SW480 (cell line): ENCODE results near the gene PSMG3.

Experiments
- DNase-seq: peaks from one replicate; pipeline ENCODE4 v3.0.0-alpha.2; 2016; ENCODE audit warnings: low spot score

Gene PSMG3, protein sequence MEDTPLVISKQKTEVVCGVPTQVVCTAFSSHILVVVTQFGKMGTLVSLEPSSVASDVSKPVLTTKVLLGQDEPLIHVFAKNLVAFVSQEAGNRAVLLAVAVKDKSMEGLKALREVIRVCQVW

DNA sequence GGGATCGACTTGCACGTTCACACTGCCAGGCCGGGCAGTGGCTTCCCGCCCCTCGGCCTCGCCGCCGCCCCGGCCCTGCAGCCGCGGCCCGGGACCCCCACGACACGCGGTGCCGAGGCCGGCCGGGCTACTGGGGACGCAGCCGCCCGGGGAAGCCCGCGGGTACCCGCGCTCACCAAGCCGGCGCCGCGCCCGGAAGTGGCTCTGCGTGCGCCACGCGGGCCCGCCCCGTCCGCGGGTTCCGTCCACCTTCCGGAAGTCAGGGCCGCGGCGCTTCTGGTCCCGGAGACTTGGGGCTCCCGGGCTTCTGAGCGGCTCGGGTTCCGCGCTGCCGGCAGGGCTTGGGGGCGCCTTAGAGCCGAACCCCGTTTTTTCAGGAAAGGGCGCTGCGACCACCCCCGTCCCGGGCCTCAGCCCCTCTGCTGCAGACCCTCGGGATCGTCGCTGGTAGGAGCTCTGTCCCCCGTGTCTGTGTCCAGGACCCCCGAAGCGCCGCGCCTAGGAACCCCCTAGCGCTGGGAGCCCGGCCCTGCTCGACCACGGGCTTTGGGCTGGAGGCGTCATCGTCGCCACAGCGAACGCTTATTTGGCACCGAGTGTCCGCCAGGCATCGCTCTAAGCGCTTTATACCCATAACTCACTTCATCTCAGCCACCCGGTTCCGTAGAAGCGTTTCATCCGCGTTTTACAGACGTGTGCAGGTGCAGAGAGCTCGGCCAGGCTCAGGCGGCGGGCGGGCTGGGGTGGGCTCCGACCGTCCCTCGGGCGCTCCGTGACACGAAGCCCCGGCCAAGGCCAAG, at the start of gene PSMG3:
Gene PSMG3 (minus strand): TSS at position 200 of the 800 bp plus-strand sequence. CDS start 693 bp downstream, outside the sequence.
- peak; percentile 93 for DNase-seq

DNA sequence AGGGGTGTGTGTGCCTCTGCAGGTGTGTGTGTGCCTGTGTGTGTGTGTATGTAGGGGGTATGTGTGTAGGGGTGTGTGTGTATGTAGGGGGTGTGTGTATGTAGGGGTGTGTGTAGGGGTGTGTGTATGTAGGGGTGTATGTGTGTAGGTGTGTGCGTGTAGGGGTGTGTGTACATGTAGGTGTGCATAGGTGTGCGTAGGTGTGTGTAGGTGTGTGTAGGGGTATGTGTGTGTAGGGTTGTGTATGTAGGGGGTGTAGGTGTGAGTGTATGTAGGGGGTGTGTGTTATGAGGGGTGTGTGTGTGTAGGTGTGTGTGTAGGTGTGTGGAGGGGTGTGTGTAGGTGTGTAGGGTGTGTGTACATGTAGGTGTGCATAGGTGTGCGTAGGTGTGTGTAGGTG, 48.6 kb upstream of the PSMG3 start:
- no peak for DNase-seq

DNA sequence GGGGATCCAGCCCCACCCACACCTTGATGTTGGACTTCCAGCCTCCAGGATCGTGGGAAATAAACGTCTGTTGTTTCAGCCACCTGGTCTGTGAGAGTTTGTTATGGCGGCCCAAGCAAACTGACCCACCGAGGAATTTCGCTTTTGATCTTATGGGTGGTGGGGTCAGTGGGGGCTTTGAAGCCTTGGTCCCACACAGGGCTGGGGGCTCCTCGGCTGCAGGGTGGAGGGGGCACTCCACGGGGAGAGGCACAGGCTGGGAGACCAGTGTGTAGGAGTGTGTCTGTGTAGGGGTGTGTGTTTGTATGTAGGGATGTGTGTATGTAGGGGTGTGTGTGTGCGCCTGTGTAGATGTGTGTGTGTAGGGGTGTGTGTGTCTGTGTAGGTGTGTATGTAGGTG, 48.1 kb upstream of the PSMG3 start:
- DNase-seq, result no peak

DNA sequence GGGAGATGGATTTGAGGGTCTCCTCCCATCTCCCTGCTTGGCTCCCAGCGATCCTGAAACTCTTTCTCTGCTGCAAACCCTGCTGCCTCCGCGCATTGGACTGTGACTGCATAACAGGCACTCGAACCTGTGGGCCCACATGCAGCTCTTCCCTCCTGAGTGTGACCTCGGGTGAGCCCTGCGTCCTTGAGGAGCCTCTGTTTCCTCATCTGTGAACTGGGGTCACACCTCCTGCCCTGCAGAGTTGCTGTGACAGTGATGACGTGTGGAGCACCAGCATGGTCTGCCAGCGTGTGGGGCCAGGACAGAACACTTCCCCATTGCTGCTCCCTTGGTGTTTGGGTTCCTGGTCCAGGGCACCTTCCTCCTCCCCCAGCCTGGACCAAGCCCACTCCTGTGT, 46.9 kb upstream of the PSMG3 start:
- DNase-seq, result no peak

DNA sequence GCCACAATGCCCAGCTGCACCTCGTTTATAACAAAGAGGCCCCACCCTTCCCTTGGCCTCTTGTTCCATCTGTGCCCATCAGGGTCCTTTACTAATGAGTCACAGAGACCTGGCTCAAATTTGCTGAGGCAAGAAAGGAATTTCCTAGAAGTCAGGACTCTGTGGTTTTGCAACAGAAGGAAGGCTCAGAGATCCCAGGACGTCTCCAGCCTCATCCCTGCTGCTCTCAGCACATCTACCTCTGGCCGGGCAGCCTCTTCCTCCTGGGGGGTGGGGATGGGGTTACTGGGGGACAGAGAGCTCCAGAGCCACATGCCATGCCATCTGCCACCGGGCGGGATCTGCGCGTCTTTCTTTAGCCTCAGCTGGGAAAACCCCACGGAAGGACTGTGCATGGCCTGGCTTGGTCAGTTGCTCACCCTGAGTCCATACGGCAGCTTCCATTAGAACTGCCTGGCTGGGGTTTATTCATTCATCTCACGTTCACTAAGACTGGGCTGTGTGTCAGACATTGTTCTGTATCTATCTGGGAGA, 41.9 kb upstream of the PSMG3 start:
- DNase-seq, result peak; percentile 79

DNA sequence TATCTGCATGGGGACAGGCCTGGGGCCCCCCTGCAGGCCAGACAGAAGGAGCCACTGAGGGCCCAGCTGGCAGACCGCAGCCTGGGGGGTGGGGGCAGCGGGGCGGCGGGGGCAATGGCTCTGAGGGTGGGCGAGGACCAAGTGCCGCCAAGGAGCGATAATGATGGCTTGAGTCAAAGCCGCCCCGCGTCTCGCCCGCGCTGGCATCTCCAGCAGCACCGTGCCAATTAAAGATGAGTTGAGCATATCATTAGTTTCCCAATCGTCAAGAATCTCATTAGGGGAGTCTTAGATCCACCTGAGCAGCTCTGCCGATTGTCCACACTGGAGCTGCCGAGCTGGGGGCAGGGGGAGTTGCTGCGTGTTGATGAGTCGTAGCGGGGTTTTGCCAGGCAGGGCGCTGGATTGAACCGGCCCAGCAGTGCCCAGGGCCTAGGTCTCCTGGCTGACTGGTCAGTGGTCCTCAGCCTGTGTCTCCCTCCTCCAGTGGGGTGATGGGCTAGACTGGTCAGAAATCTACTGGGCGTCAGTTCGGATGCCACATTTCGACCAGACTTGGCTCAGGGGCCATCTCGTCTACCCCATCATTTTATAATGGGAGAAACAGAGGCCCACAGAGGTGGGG, 41.0 kb upstream of the PSMG3 start:
- DNase-seq, result no peak

DNA sequence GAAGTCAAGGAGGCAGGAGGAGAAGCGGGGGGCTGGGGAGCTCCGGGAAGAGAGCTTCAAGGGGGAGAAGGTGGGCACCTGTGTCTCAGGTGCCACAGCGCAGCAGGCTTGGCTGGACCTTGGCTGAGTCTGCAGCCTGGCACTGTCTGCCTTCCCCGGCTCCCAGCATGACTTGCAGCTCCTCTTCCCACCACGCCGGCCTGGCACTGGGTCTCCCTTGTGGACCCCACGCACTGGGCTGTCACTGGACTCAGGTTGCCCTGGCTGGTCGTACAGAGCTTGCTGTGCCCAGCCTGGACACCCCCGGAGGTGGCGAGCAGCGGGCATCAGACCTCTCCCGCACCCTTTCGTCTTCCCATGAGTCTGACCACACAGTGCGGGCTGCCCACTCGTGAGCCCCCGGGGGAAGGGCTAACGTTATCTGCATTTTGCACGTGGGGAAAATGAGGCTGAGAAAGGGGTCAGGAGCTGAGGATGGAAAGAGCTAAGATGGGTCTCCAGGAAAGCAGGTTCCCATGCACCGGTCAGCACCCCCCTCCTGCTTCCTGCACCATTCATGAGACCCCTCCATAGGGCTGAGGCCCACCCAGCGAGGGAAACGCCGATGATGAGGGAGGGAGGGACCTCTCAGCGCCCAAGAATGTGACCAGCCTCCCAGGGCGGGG, 40.3 kb upstream of the PSMG3 start:
- DNase-seq, result no peak

DNA sequence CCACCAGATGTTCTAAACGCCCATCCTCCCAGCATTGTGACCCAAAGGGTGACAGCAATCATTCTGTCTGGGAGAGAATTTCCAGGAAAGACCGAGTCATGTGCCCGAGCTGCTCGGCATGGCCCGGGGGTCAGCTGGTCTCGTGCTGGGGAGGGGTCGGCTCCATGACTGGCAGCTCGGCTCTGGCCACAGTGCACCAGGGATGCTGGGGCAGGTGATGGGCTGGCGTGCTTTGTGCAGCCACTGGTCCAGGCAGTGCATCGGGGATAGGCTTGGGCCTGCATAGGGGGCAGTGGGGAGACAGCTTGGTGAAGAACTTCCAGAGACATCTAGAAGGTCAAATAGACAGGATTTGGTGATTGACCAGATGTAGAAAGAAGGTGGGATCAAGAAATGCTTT, 39.2 kb upstream of the PSMG3 start:
- DNase-seq, result no peak

DNA sequence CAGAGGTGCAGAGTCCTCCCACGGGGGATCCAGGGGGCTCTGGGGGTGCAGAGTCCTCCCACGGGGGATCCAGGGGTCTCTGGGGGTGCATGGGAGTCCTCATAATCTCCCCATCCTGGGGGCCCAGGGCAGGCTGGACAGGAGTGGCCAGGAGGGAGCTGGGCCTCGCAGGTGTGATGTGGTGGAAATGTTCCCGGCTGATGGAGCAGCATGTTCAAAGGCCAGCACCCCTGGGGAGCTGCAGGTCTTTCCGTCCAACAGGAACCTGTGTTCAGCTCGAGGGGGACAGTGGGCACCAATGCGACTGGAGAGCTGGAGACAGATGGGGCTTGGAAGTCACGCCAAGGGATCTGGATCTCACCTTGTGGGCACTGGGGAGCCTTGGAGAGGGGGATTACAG, 38.5 kb upstream of the PSMG3 start:
- DNase-seq, result no peak

DNA sequence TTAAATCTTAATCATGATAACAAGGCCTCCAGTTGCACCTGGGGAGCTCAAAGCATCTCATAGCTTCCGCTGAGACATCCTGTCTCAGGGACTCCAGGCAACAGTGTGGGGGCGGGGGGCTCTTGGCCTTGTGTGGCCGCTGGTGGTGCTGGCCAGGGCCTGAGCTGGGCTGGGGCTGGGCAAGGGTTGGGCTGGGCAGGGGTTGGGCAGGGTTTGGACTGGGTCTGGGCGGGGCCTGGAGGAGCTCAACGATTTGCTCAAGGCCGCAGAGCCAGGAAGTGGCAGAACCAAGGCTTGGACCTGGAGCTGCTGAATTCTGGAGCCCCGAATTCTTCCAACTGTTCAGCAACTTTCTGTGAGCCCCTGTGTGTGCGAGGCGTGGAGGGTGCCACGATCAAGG, 37.9 kb upstream of the PSMG3 start:
- no peak for DNase-seq

DNA sequence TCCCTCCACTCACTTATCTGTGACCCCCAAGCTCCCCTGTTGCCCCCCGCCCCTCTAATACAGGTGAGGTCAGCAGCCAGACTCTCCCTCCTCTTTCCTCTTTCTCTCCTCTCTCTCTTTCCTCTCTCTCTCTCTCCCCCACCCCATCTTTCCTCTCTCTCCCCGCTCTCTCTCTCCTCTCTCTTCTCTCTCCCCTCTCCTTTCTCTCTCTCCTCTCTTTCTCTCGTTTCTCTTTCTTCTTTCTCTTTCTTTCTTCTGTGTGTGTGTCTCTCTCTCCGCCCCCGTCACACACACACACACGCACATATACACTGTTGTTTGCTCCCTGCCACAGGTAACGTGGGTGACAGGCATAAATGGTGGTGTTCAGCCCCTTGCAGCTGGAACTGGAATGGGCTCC, 37.2 kb upstream of the PSMG3 start:
- no peak for DNase-seq

DNA sequence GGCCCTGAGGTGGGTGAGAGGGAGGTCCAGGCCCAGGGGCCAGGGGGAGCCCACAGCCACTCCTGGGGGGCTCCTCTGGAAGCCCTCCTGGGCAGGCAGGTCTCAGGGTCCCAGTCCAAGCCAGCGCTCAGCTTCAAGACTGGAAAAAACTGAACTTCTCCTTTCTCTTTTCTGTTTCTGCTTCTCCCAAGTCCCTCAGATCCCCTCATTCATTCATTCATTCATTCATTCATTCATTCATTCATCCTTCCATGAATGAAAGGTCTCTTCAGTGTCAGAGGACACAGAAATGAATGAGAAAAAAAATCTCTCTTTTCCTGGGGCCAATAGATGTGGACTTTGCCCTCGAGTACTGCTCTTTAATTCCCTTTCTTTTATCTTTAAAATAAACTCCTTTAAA, 34.6 kb upstream of the PSMG3 start:
- DNase-seq, result no peak

DNA sequence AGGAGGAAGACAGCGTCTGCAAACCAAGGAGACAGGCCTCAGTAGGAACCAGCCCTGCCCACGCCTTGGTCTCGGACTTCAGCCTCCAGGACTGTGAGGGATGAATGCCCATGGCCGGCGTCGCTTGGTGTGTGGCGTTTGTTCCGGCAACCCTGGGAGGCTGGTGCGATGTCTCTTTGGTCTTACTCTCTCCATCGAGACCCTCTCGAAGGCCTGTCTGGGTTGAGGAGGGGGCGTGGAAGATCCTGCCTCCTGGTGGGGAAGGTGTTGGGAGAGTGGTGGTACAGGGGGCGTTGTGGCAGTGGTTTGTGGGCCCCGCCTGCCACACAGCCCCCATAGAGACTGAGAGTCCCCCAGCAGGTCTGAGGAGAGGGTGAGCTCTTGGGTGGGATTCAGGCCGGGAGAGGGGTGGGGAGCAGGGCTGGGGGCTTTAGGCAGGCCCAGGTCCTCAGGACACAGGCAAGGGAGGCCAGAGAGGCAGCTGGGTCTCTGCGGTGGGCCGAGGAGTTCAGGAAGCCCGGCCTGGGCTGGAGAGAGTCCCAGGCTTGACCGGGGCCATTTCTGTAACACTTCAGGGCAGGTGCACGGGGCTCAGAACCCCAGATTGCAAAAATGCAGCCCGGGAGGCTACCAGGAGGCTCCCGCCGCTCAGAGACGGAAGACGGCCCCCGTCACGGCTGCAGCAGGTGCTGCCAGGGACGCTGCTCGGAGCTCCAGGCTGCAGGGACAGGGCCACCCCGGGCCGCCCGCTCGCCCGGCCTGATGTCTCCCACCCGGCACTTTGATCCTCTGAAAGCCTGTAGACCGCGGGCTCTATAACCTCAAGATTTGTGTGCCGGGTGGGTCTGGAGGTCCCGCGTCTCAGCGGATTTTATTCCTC, 33.8 kb upstream of the PSMG3 start:
- DNase-seq, result no peak

DNA sequence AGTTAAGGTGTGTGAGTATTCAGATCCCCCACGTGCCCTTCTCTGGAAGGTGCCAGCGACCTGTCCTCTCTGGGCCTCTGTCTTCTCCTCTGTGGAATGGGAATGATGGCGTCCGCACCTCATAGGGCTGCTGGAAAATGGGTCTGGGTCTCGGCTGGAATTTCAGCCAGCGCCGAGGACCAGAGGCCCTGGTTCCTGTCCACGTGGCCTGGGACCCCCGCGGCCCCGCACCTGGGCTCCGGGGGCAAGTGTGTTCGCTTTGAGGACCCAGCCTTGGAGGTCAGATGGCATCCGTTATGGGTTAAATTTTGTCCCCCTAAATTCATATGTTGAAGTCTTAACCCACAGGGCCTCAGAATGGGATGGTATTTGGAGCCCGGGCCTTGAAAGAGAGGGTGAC, 32.6 kb upstream of the PSMG3 start:
- no peak for DNase-seq

DNA sequence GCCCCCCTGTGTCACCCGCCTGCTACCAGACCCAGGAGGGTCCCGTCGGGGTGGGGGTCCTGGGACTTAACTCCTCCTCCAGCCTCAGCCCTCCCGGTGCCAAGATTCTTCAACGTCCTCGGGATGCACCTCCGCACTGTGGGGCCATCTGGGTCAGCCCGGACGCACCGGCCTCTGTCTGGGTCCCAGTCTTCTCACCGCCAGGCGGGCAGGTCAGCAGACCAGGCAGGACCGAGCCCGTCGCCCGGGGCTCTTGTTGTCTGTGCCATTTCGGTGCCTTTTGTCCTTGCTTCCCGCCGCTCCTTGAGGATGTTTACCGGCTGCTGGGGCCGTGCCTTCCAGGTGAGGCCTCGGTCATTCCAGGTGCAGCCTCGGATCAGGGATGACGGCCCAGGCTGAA, 32.1 kb upstream of the PSMG3 start:
- DNase-seq, result no peak

DNA sequence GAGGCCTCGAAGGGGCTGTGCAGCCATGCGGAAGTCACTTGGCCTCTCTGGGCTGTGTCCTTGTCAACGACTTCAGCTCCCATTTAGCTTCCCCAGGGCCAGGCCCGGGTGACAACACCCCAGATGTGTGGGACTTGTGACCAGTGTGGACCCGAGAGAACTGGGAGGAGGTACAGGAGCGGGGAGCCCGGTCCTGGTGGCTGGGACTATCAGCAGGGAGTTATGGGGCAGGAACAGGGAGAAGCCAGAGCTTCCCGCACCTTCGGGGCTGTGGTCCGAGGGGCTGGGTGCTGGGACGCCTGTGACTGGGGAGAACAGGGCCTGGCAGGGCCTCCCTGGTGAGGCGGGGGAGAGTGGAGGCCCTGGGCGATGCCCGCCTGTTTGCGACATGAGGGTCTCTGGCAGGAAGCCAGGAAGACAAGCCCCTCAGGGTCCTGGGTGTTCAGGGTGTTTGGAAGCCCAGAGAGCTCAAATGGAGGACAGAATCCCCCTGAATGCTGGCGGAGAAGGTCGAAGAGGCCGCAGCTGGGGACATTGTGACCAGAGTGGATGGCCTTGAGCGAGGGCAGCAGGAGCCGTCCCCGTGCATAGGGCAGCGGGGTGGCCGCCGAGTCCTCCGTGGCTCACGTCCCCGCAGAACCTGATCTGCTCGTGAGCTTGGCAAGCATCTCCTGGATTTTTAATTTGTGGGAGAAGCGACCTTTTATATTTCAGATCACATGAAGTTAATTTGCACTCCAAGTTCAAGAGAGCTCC, 30.0 kb upstream of the PSMG3 start:
- DNase-seq, result no peak

DNA sequence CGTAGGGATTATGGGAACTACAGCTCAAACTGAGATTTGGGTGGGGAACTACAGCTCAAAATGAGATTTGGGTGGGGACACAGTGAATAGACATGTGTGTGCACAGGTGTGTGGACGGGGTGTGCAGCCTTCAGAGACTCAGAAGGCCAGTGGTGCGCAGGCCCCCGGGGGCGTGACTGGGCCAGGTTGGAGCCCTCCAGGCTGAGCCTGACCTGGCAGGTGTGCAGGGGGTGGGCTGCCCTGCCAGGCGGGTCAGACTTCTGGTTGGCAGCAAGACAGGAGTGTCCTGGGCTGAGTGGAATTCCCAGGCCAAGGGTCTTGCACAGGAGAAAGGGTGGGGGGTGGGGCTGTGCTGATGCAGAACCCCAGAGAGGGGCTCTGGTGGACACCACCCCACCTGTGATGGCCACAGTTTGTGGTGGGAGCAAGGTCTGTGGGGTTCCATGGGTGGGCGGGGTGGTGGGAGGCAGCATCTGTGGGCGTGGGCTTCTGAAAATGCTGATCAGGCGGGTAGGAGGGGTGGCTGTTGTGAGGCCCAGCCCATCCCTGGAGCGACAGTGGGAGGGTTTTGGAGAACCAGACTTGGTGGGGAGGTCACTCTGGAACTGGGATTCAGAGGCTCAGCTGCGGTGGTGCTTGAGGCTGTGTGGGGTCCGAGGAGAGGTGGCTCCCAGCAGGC, 29.3 kb upstream of the PSMG3 start:
- no peak for DNase-seq

DNA sequence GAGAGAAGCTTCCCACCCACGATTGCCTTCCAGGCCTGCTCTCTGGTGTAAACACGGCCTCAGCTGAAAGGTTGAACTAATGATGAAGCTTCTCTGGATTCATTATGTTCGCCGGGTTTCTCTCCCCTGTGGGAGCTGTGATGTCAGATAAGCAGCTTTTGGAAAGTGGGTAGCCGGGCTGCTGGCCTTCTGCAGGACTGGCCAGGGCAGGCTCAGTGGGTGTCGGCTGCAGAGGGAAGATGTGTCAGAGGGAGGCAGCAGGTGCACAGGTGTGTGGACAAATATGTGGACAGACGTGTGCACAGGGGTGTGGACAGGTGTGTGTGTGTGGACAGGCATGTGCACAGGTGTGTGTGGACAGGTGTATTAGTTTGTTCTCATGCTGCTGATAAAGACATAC, 28.5 kb upstream of the PSMG3 start:
- no peak for DNase-seq

DNA sequence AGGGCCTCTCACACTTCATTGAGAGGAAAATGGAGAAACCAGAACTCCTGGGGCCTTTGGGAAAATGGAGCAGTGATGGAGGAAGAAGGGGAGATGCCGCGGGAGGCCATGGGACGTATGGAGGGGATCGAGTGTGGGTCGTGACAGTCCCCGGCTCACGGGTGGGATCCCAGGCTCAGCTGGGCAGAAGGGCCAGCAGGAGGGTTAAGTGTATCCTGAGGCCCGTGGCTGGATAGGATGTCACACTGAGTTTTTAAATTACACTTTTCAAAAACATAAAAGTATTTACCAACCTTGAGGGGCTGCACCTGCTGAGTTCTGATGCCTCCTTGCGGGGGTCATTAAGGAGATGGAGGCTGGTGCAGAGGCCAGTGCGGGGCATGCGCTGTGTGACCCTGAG, 28.0 kb upstream of the PSMG3 start:
- DNase-seq, result no peak

DNA sequence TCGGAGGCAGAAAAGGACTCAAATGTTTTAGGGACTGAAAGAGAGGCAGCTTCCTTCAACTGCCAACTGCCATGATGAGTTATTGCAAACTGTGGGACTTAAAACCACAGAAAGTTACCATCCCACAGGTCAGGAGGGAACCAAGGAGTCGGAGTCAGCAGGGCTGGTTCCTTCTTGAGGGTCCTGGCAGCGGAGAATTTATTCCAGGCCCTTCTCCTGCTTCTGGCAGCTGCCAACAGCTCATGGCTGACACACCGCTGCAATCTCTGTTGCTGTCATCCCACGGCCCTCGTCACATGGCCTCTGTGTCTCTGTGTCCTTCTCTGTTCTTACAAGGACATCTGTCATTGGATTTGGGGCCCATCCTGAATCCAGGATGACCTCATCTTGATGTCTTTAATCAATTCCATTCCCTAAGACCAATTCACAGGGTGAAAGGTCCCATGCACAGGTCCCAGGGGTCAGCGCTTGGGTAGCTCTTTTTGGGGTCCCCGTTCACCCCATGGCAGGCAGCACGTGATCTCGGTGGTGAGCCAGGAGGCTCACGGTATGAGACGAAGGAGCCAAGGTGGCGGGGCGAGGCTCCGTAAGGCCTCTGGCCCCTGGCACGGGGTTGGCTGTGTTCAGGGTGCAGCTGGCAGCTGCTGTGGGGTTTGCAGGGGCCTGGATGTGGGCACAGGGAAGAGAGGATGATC, 27.4 kb upstream of the PSMG3 start:
- DNase-seq, result no peak
